ENCODE results near the gene ART3.
"Not testable (repeated sequence)": the region's sequence is repeated elsewhere in the genome, so short reads cannot be mapped to it uniquely, and the experiment has no call there.

ART3 gene, protein sequence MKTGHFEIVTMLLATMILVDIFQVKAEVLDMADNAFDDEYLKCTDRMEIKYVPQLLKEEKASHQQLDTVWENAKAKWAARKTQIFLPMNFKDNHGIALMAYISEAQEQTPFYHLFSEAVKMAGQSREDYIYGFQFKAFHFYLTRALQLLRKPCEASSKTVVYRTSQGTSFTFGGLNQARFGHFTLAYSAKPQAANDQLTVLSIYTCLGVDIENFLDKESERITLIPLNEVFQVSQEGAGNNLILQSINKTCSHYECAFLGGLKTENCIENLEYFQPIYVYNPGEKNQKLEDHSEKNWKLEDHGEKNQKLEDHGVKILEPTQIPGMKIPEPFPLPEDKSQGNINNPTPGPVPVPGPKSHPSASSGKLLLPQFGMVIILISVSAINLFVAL

DNA sequence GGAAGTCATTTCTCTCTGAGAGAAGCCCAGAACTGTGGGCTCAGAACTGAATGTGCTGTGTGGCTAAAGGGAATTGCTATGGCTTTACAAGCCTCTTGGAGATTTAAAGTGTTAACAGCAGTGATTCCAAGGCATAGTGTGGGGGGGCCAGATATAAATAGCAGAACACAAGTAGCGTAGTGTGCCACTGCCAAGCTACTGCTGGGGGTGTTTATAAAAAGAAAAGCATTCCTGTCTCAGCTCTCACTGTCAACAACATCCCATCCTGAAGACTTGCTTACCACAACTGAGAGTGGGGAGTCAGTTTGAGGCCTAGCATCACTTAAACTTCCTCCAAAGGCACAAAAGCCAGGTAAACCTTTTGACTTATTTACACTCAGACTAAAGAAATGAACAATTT, at the start of gene ART3:
ART3 (plus strand) TSS at position 242 of the 400 bp plus-strand sequence. CDS start 1,181 bp downstream, outside the sequence.
- DNase-seq = no peak

DNA sequence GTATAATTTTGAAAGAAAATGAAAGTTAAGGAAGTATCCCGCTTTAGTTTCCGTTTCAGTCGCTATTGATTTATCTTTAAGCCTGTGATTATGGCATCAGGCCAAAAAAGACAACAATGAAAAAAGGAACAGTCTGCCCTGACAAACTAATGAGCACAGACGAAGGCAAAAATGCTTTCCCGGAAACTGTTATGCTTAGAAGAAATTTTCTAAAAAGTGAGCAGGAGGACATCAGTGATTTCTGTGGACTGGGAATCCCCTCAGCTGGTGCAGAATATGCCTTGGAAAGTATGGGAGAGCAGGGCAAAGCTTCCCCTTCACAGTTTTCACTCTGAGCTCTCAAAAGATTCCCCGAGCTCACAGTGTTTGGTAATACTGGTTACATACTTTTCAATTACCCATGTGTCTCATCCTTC, 46.2 kb upstream of the ART3 start:
- DNase-seq = no peak

DNA sequence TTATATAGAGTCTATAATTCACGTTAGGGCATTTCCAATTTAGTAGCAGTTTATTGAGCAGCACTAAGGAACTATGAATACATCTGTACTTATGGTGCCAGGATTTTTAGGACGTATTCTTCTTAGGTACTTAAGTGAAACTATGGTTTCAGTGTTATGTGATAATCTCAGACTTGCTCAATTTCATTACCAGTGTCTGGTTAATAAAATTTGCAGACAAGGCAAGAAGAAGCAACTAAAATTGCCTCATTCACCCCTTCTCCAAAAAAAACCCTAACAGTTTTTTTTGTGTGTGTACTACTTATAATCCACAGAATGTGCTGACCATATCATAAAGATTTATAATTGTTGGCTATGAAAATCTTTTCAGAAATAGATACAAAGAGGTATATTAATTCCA, 45.2 kb upstream of the ART3 start:
- no peak for DNase-seq

- DNase-seq = no peak
Measured at GRCh38 chr4:76035141-76035540, 39.4 kb upstream of the ART3 start.

DNA sequence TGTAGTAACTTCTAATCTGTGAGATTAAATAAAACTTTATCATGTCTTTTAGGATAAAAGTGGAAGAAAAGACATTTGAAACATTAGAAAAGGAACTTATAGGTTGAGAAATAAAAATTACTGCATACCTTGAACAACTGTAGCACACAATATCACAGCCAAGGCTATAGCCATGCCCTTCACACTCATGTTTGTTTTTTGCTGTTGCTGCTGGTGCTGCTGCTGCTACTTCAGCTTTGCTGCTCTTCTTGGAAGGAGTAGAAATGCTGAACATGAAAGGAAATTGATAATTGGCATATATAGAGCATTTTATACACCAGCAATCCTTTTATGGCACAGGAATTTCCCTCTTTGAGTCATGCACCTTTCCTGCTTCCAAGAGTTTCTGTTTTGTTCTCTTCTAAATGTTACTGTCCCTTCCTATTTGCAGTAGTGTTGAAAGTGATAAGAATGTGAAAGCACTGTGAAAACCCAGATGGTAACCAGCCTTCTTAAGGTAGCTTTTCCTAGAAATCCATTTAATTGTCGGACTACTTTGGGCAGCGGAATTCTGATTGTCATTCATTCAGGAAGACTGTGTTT, 38.6 kb upstream of the ART3 start, which contains the start of gene CXCL11:
CXCL11 (minus strand) TSS at position 272 of the 582 bp plus-strand sequence; CDS start at position 189, 83 bp downstream.
- no peak for DNase-seq

DNA sequence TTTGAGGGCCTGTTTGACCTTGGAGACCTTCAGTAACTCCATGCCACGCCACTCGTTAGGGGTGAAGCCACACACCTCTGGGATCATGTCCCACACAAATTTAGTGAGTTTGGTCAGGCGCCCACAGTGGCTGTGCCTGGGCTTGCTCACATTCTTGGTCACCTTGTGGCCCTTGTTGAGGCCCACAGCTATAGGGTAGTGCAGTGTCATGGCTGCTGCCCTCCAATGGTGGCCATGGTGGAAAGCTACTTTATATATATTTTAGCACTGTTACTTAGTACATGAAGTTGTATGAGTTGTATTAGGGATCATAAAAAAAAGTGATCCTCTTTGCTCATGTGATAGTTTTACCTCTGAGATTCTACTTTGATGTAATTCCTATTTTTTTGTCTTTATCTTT, 37.7 kb upstream of the ART3 start:
- no peak for DNase-seq

DNA sequence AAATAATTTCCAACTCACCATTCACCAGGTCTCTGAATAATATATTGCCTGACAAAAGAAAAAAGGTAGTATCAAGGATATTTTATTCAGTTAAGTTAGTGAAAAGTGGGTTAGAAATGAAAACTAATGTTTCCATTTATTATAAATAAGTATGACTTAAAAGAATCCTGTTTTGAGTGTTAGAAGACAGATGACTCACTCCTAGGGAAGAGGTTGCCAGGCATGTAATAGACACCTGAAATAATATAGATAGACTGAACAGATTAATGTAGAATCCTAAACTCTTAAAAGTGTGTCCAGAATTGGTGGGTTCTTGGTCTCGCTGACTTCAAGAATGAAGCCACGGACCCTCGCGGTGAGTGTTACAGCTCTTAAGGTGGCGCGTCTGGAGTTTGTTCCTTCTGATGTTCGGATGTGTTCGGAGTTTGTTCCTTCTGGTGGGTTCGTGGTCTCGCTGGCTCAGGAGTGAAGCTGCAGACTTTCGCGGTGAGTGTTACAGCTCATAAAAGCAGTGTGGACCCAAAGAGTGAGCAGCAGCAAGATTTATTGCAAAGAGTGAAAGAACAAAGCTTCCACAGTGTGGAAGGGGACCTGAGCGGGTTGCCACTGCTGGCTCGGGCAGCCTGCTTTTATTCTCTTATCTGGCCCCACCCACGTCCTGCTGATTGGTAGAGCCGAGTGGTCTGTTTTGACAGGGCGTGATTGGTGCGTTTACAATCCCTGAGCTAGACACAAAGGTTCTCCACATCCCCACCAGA, 32.1 kb upstream of the ART3 start:
- not testable (repeated sequence) for DNase-seq

- not testable (repeated sequence) for DNase-seq
Measured at GRCh38 chr4:76043306-76043705, 31.2 kb upstream of the ART3 start.

DNA sequence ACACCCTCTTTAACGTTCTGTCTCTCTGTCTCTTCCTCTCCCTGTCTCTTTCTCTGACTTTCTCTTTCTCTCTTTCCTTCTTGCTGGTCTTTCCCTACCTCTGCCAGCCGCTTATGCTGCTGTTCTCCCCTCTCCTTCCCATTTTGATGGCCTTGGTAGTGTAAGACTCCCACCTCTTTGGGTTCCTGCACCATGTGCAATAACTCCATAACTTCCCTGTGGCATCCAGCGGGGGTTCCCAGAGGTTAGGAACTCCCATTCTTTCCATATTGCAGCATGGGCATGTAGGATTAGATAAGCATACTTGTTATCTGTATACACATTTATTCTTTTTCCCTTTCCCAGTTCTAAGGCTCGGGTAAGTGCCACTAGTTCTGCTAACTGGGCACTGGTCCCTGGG, 29.8 kb upstream of the ART3 start:
- not testable (repeated sequence) for DNase-seq

- DNase-seq = not testable (repeated sequence)
Measured at GRCh38 chr4:76049860-76050416, 24.6 kb upstream of the ART3 start.

- DNase-seq = not testable (repeated sequence)
Measured at GRCh38 chr4:76050560-76051050, 23.9 kb upstream of the ART3 start.

GRCh38 chr4:76053730-76054129, 20.8 kb upstream of the ART3 start:
- DNase-seq = no peak

- DNase-seq = no peak
Measured at GRCh38 chr4:76055016-76055415, 19.5 kb upstream of the ART3 start.

DNA sequence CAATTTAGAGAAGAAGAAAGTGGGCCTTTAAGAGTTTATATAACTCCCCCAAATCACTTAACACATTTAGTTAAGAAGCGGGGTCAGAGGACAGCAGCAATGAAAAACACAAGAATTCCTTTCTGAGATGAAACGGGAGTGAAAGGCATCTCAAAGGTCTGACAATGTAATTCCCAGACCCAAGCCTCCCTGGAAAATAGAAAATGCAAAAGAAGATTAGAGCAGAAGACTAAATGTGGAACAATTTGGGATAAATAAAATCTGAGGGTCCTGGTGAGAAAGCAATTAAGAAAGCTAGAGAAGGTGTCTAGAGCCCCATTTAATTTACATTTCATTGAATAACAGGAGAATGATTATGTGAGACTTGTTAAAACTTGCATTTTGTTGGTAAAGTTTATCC, 19.1 kb upstream of the ART3 start:
- DNase-seq = no peak

GRCh38 chr4:76058302-76058701, 16.2 kb upstream of the ART3 start:
- DNase-seq = no peak

- DNase-seq = no peak
Measured at GRCh38 chr4:76058888-76059426, 15.6 kb upstream of the ART3 start.

GRCh38 chr4:76059750-76060149, 14.8 kb upstream of the ART3 start:
- no peak for DNase-seq

DNA sequence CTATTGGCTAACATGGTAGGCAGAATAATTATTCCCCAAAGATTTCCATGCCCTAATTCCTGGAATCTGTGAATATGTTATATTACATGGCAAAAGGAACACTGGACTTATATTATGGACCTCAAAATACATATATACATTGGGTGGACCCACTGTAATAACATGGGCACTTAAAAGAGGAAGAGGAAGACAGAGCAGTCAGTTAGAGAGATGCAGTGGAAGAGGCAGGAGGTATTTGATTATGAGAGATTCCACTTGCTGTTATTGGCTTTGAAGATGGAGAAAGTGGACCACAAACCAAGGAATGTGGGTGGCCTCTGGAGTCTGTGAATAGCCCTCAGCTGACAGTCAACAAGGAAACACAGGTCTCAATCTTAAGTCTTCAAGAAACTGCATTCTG, 14.0 kb upstream of the ART3 start:
- no peak for DNase-seq

DNA sequence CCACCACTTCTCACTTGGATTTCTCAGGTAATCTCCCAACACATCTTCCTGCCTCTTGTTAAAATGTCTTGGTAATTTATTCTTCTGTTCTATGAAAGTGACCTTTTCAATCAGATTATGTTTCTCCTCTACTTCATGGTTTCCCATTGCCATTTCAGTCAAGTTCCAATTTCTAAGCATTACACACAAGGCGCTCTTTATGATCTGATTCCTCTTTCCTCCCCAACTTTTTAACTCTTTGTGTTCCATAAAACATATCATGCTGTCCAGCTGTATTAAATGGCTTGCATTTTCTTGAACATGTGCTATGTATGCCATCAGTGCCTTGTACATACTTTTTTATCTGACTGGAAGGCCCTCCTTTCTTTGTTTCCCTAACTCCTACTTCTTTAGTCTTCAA, 13.1 kb upstream of the ART3 start:
- DNase-seq = no peak

DNA sequence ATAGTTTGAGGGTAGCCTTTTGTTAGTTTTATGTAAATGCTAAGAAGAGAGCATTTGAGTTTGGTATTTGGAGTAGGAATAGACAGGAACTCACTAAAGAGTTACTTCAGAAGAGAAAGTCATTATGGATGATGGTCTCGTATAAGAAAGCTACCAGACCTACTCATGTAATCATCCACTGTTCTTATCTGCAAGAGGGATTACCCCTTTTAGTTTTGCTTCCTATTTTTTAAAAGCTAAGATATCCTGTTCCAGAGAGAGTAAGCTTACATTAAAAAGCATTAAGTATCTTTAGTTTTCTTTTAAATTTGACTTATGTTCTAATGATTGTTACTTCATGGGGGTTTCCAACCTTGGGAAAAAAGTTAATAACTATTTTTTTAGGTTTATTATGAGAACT, 12.5 kb upstream of the ART3 start:
- no peak for DNase-seq

DNA sequence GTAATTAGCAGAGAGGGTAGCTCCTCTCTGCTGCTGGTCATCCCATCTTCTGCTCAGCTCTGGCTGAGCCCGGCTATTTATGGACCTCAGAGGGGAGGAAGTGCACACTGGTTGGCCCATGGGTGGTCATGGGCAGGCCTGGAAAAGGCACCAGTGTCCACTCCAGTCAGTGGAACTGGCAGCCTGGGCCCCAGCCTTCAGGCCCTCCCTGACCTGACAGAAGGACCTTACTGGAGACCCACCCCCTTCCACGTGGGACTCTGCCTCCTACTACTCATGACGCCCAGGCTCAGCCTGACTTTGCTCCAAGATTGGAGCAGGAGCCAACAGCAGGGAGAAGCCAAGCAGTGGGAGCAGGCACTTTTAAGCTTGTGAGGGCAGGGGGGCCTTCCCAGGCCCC, 8.0 kb upstream of the ART3 start:
- DNase-seq = no peak

DNA sequence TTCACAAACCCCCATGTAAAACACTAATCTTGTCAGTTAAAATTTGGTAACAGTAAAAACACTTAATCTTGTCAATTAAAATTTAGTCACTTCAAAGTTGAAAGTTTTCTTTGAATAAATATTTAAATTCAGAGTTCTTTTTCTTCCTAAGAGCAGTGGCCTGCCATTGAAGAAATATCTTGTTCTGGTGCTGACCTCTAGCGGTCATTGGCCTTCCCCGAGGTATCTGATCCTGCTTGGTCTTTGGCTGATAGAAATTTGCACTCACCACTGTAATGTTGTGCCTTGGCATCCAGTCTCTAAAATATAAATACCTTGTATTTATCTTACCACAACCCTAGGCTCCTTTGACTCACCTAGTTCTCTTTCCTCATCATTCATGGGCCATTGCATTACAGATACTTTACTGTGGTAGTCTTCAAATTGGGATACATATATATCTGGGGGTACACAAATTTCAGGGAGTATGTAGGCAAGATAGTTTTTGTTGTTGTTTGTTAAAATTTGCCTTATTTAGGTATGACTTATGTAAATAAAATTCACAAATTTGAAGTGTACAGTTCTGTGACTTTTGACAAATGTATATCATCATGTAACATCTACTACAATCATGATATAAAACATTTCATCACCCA, 6.7 kb upstream of the ART3 start:
- peak; percentile 54 for DNase-seq
